Trophoblast cell (in vitro differentiated cells and primary cell): ENCODE data around the gene CMYA5.
"Not testable (repeated sequence)": the region's sequence is repeated elsewhere in the genome, so short reads cannot be mapped to it uniquely, and the experiment has no call there.

Source experiments
- DNase-seq, 2 donors: peaks; one replicate each; pipeline ENCODE4 v3.0.0-alpha.2; 2016
- H2AFZ ChIP-seq: 2 replicates; pipeline ENCODE4 v1.6.1; 2013; ENCODE audit warnings: low read length, moderate library complexity, mild to moderate bottlenecking; ENCODE audit not compliant: insufficient read depth, poor library complexity
- H2AK5ac ChIP-seq: 2 replicates; pipeline ENCODE4 v1.6.1; 2013; ENCODE audit warnings: mild to moderate bottlenecking, low read length
- H2BK120ac ChIP-seq: 2 replicates; pipeline ENCODE4 v1.6.1; 2013; ENCODE audit warnings: low read length, mild to moderate bottlenecking, moderate library complexity; ENCODE audit not compliant: insufficient read depth, poor library complexity
- H2BK12ac ChIP-seq: 2 replicates; pipeline ENCODE4 v1.6.1; 2013; ENCODE audit warnings: mild to moderate bottlenecking, low read length, moderate library complexity
- H2BK5ac ChIP-seq: 2 replicates; pipeline ENCODE4 v1.6.1; 2013; ENCODE audit warnings: low read length, low read depth, moderate library complexity, mild to moderate bottlenecking; ENCODE audit not compliant: poor library complexity
- H3K14ac ChIP-seq: 2 replicates; pipeline ENCODE4 v1.6.1; 2013; ENCODE audit warnings: mild to moderate bottlenecking, low read length
- H3K18ac ChIP-seq: 2 replicates; pipeline ENCODE4 v1.6.1; 2013; ENCODE audit warnings: mild to moderate bottlenecking, low read length
- H3K23ac ChIP-seq: 2 replicates; pipeline ENCODE4 v1.6.1; 2013; ENCODE audit warnings: low read length
- H3K27ac ChIP-seq: 2 replicates; pipeline ENCODE4 v1.5.1; 2013; ENCODE audit warnings: low read depth, mild to moderate bottlenecking, inconsistent platforms, low read length, moderate library complexity
- H3K27me3 ChIP-seq: 2 replicates; pipeline ENCODE4 v1.6.1; 2013; ENCODE audit warnings: inconsistent platforms, mild to moderate bottlenecking, low read length, moderate library complexity; ENCODE audit not compliant: insufficient read depth
- H3K36me3 ChIP-seq, 2 experiments: 1 replicate in 1 of 2; 2 replicates in 1 of 2; pipeline ENCODE4 v1.6.1; 2013; ENCODE audit warnings: low read length in 2 of 2, mild to moderate bottlenecking in 2 of 2, moderate library complexity in 1 of 2; ENCODE audit not compliant: insufficient read depth in 2 of 2, control insufficient read depth in 1 of 2
- H3K4ac ChIP-seq: 2 replicates; pipeline ENCODE4 v1.6.1; 2013; ENCODE audit warnings: low read depth, mild to moderate bottlenecking, low read length, moderate library complexity
- H3K4me1 ChIP-seq, 2 experiments: 1 replicate in 1 of 2; 2 replicates in 1 of 2; pipeline ENCODE4 v1.6.1; 2013; ENCODE audit warnings: low read length in 2 of 2, mild to moderate bottlenecking in 2 of 2, moderate library complexity in 1 of 2; ENCODE audit not compliant: insufficient read depth in 2 of 2, control insufficient read depth in 1 of 2
- H3K4me2 ChIP-seq: 2 replicates; pipeline ENCODE4 v1.6.1; 2013; ENCODE audit warnings: inconsistent platforms, mild to moderate bottlenecking, low read length, moderate library complexity
- H3K4me3 ChIP-seq: 2 replicates; pipeline ENCODE4 v1.5.1; 2013; ENCODE audit warnings: mild to moderate bottlenecking, low read depth, low read length, inconsistent platforms
- H3K79me1 ChIP-seq: one replicate; pipeline ENCODE4 v1.6.1; 2013; ENCODE audit warnings: low read length
- H3K79me2 ChIP-seq: 2 replicates; pipeline ENCODE4 v1.6.1; 2013; ENCODE audit warnings: low read length, mild to moderate bottlenecking; ENCODE audit not compliant: control insufficient read depth, insufficient read depth, poor library complexity
- H3K9ac ChIP-seq: 2 replicates; pipeline ENCODE4 v1.6.1; 2013; ENCODE audit warnings: mild to moderate bottlenecking, low read length
- H3K9me3 ChIP-seq: 2 replicates; pipeline ENCODE4 v1.6.1; 2013; ENCODE audit warnings: low read depth, mild to moderate bottlenecking, control low read depth, inconsistent platforms, low read length; ENCODE audit not compliant: insufficient read depth
- H4K12ac ChIP-seq: 2 replicates; pipeline ENCODE4 v1.6.1; 2013; ENCODE audit warnings: low read depth, mild to moderate bottlenecking, low read length, moderate library complexity
- H4K8ac ChIP-seq: 2 replicates; pipeline ENCODE4 v1.6.1; 2013; ENCODE audit warnings: low read depth, mild to moderate bottlenecking, low read length, moderate library complexity
- H4K91ac ChIP-seq: one replicate; pipeline ENCODE4 v1.6.1; 2013; ENCODE audit warnings: low read depth, mild to moderate bottlenecking, low read length, moderate library complexity
- WGBS: extraction: QIAGEN DNeasy Blood & Tissue Kit; methylation state at CpG from one replicate; pipeline ENCODE4 v1.1.7; 2013; ENCODE audit warnings: missing lambda C conversion rate; ENCODE audit not compliant: insufficient read length, insufficient coverage; ENCODE audit errors: extremely low coverage; 5-methylcytosine and 5-hydroxymethylcytosine counted together

CMYA5 gene

DNA sequence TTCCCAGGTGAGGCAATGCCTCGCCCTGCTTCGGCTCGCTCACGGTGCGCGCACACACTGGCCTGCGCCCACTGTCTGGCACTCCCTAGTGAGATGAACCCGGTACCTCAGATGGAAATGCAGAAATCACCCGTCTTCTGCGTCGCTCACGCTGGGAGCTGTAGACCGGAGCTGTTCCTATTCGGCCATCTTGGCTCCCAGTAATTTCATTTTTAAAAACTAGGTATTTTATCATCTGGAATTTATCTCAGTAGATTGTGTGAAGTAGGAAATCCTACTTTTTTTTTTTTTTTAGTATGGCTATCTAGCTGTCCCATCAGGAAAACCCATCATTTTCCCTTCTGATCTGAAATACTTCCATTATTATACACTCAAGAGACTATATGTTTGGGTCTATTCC, 95.1 kb downstream of the CMYA5 start:
- DNase-seq, H3K4me3 ChIP-seq, H4K8ac ChIP-seq, H3K23ac ChIP-seq, H3K18ac ChIP-seq, H2BK120ac ChIP-seq, H3K14ac ChIP-seq, H3K4ac ChIP-seq, H2AK5ac ChIP-seq, H2BK5ac ChIP-seq, H3K79me1 ChIP-seq, H3K79me2 ChIP-seq, H2AFZ ChIP-seq, H3K27me3 ChIP-seq, H3K36me3 ChIP-seq, H4K12ac ChIP-seq, H3K27ac ChIP-seq, H3K4me2 ChIP-seq, H3K4me1 ChIP-seq, H4K91ac ChIP-seq, H2BK12ac ChIP-seq, H3K9me3 ChIP-seq, H3K9ac ChIP-seq: not testable (repeated sequence)
- no CpG with 5 or more reads among the region's 14 CpGs for WGBS

DNA sequence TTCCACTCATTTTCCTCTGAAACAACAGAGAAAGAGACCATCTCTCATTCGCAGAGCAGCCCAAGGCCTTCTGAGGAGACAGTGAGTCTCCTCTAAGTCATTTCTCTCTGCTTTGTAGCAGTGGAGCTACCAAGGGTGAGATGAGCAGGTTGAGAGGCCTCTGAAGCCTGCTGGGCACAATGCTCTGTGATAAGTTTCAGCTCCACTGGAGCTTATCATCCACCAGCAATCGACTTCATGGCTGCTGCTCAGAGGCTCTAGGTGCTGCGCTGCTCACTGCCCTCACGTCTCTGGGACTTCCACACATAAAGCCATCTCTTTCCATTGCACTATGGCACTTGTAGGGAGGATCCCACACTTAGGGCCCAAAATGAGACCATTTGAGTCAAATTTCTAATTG, 96.3 kb downstream of the CMYA5 start:
- no peak overlapping the region for H3K9ac ChIP-seq
- H3K27me3 ChIP-seq: no peaks in the 10 kb centered on the region
- no peaks in the 10 kb centered on the region for H3K79me2 ChIP-seq
- H2BK12ac ChIP-seq: no peak overlapping the region
- DNase-seq: no peak
- WGBS: no CpG with 5 or more reads among the region's 4 CpGs
- no peak overlapping the region for H3K18ac ChIP-seq
- H2AFZ ChIP-seq: no peak overlapping the region
- no peak overlapping the region for H2BK5ac ChIP-seq
- no peak overlapping the region for H4K8ac ChIP-seq
- H2AK5ac ChIP-seq: no peak overlapping the region
- no peak overlapping the region for H3K27ac ChIP-seq
- H3K4me3 ChIP-seq: no peak overlapping the region
- H3K4ac ChIP-seq: no peak overlapping the region
- no peaks in the 10 kb centered on the region for H3K4me1 ChIP-seq
- no peak overlapping the region for H4K12ac ChIP-seq
- H3K79me1 ChIP-seq: no peaks in the 10 kb centered on the region
- H3K4me2 ChIP-seq: no peak overlapping the region
- H2BK120ac ChIP-seq: no peak overlapping the region
- H3K9me3 ChIP-seq: no peaks in the 10 kb centered on the region
- H3K23ac ChIP-seq: no peak overlapping the region
- no peak overlapping the region for H4K91ac ChIP-seq
- H3K36me3 ChIP-seq: no peaks in the 10 kb centered on the region
- no peak overlapping the region for H3K14ac ChIP-seq

DNA sequence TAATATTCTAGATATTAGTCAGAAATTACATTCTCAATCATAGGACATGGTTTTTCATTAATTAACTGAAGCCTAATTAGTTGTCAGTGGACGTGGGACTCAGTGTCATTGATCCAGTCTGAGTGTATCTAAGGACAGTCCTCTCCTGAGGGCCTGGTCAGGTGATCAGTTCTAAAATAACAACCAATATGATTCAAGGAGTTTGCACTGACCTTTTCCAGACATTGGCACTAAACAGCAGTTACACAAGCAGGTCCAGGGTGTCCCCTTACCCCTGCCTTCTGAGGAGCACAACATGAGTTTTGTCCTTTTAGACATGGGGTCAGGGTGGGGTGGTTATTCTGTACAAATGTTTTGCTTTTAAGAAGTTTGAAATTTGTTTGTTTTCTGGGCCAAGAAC, 97.8 kb downstream of the CMYA5 start:
- Histone ChIP-seq H3K4ac (no peak overlapping the region), H3K4me1 (no peaks in the 10 kb centered on the region), H3K36me3 (no peaks in the 10 kb centered on the region), H3K14ac (no peak overlapping the region), H3K4me3 (no peak overlapping the region), H3K9me3 (no peaks in the 10 kb centered on the region), H3K79me1 (no peaks in the 10 kb centered on the region), H2AFZ (no peak overlapping the region), H4K8ac (no peak overlapping the region), H3K9ac (no peak overlapping the region), H3K18ac (no peak overlapping the region), H3K27ac (no peak overlapping the region), H4K91ac (no peak overlapping the region), H3K4me2 (no peak overlapping the region), H4K12ac (no peak overlapping the region), H2AK5ac (no peak overlapping the region), H3K27me3 (no peaks in the 10 kb centered on the region), H2BK5ac (no peak overlapping the region), H3K23ac (no peak overlapping the region), H3K79me2 (no peaks in the 10 kb centered on the region), H2BK12ac (no peak overlapping the region), H2BK120ac (no peak overlapping the region)
- DNase-seq: no peak
- WGBS: no CpG with 5 or more reads among the region's 1 CpG

DNA sequence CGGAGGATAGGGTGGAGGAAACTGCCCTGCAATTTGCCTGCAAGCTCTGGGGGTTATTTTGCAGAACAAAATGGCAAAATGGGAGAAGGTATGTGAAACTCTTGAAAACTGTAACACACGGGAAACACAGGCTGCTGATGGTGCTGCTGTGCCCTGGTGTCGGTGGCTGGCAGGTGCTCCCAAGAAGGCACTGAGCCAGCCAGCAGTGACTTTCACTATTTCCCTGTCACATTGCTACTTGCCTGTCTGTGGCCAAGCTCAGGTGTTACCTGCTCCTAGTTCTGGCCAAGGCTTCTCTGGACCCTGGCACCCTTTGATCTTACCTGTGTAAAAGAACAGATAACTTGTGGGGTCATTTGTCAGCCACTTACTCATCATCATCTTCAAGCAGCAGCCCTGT, 102.2 kb downstream of the CMYA5 start:
- WGBS: no CpG with 5 or more reads among the region's 3 CpGs
- Histone ChIP-seq H3K79me1 (no peaks in the 10 kb centered on the region), H3K23ac (no peak overlapping the region), H3K27ac (no peak overlapping the region), H3K79me2 (no peaks in the 10 kb centered on the region), H2BK12ac (no peak overlapping the region), H3K36me3 (no peaks in the 10 kb centered on the region), H3K9me3 (peaks cover 2% of the 10 kb centered on the region), H2AK5ac (no peak overlapping the region), H3K14ac (no peak overlapping the region), H4K8ac (no peak overlapping the region), H4K91ac (no peak overlapping the region), H3K4ac (no peak overlapping the region), H4K12ac (no peak overlapping the region), H3K4me2 (no peak overlapping the region), H3K4me3 (no peak overlapping the region), H3K27me3 (no peaks in the 10 kb centered on the region), H3K18ac (no peak overlapping the region), H2BK5ac (no peak overlapping the region), H3K4me1 (no peaks in the 10 kb centered on the region), H2AFZ (no peak overlapping the region), H2BK120ac (no peak overlapping the region), H3K9ac (no peak overlapping the region)
- no peak for DNase-seq

DNA sequence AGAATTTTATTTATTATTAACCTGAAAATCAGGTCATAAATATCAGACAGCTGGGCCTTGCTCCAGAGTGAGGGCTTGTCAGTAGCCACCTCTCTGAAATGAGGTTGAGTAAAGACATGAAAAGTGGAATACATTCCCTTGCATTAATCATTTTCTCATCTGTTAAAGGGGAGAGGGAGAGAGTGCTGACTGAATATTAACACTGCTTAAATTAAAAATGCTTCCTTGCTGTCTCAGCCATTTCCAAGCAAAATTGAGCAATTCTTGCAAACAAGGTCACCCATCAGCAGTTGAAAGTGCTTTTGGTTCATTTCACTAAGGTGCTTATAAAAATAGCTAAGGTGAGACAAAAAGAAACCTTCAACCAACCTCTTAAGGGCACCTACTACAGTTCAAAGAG, 102.8 kb downstream of the CMYA5 start:
- Histone ChIP-seq H3K4ac (no peak overlapping the region), H2BK12ac (no peak overlapping the region), H3K14ac (no peak overlapping the region), H3K79me1 (no peaks in the 10 kb centered on the region), H2BK5ac (no peak overlapping the region), H4K12ac (no peak overlapping the region), H3K27me3 (no peaks in the 10 kb centered on the region), H3K23ac (no peak overlapping the region), H3K4me2 (no peak overlapping the region), H3K9me3 (peaks cover 2% of the 10 kb centered on the region), H3K27ac (no peak overlapping the region), H3K9ac (no peak overlapping the region), H2BK120ac (no peak overlapping the region), H2AK5ac (no peak overlapping the region), H3K4me3 (no peak overlapping the region), H3K36me3 (no peaks in the 10 kb centered on the region), H3K79me2 (no peaks in the 10 kb centered on the region), H4K91ac (no peak overlapping the region), H3K18ac (no peak overlapping the region), H4K8ac (no peak overlapping the region), H2AFZ (no peak overlapping the region), H3K4me1 (no peaks in the 10 kb centered on the region)
- DNase-seq: no peak
